Vagina (tissue), 2 donors: ENCODE data around the gene ANKS1B.

Source experiments
- CTCF ChIP-seq, 3 experiments: fragments of 450-650 bp in 2 of 3; fragments of 200-600 bp in 1 of 3; sonication (generic) in 1 of 3; IDR thresholded peaks; one replicate each; pipeline ENCODE4 v1.5.1; 2017 to 2019; ENCODE audit warnings: antibody characterized with exemption in 3 of 3, mild to moderate bottlenecking in 2 of 3, moderate library complexity in 2 of 3
- POLR2A ChIP-seq, 2 donors: fragments of 450-650 bp; IDR thresholded peaks; one replicate each; pipeline ENCODE4 v1.6.1; 2017; ENCODE audit warnings: antibody characterized with exemption in 2 of 2, mild to moderate bottlenecking in 2 of 2, moderate library complexity in 2 of 2

GRCh38 chr12:98814254-98814653 lies 1170.5 kb downstream of the ANKS1B start:
- TF ChIP-seq CTCF (IDR thresholded peaks at IDR 0.05) (no peak), POLR2A (IDR thresholded peaks at IDR 0.05) (no peak)
